ENCODE measurements around the gene NOS1.
A peak's percentile ranks its signal among the peaks of the same experiment; 100 is the strongest.
"Not testable (repeated sequence)": the region's sequence is repeated elsewhere in the genome, so short reads cannot be mapped to it uniquely, and the experiment has no call there.

NOS1 gene

GRCh38 chr12:117202556-117202955 is 158.9 kb downstream of the NOS1 start:
- DNase-seq = no peak

DNA sequence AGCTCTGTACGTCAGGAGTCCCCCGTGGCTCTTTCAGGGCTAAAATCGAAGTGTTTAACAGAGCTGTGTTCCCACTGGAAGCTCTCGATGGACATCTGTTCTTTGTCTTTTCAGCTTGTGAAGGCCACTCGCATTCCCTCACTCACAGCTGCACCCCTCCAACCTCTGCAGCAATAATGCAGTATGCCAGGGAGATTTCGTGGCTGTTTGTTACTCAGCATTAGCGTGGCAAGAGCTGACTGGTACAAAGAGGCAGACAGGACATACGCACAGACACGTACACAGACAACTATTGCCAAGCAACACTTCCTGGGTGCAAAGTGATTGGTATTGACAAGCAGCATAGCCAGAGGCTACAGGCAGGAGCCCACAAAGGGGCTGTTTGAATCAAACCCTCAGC is 159.4 kb downstream of the NOS1 start:
- DNase-seq = no peak

GRCh38 chr12:117199956-117200744 is 161.3 kb downstream of the NOS1 start:
- DNase-seq = not testable (repeated sequence)

- not testable (repeated sequence) for DNase-seq
Measured at GRCh38 chr12:117196334-117196733, 165.1 kb downstream of the NOS1 start.

GRCh38 chr12:117195027-117195426 is 166.4 kb downstream of the NOS1 start:
- not testable (repeated sequence) for DNase-seq

- DNase-seq = no peak
Measured at GRCh38 chr12:117193903-117194302, 167.5 kb downstream of the NOS1 start.

DNA sequence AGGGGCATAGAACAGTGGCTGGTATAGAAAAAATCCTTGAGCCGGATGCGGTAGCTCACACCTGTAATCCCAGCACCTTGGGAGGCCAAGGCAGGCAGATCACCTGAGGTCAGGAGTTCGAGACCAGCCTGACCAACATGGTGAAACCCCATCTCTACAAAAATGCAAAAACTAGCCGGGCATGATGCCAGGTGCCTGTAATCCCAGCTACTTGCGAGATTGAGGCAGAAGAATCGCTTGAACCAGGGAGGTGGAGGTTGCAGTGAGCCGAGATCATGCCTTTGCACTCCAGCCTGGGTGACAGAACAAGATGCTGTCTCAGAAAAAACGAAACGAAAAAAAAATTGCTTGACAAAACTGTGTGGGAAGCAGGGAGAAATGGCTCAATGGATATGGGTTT is 168.8 kb downstream of the NOS1 start:
- not testable (repeated sequence) for DNase-seq

- DNase-seq = no peak
Measured at GRCh38 chr12:117192057-117192456, 169.4 kb downstream of the NOS1 start.

GRCh38 chr12:117190210-117190781 is 171.1 kb downstream of the NOS1 start, which contains the start of gene FBXO21:
TSS of gene FBXO21 (minus strand) at chr12:117190470. CDS start at chr12:117190456, 14 bp downstream.
- DNase-seq = peak; percentile 84

DNA sequence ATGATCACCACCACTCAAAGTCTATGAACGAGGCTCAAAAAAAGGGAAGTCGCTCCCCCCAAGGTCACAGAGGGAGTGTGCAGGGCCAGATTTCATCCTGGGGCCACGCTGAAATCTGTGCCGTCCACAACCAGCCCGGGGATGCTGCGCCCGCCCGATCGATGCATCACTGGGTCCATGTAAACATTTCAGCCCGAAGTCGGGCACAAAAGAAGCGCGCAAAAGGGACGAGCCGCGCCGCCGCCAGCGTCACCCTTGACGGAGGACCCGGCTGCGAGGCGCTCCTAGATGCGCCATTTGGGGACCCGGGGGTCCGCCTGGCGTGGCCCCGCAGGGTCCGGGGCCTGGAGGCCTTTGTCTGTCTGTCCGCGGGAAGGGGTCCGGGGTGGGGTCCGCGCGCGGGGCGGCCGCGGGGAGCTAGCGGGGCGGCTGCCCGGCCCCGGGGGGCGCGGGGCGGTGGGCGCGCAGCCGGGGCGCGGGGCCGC is 171.7 kb downstream of the NOS1 start:
- peak; percentile 45 for DNase-seq

DNA sequence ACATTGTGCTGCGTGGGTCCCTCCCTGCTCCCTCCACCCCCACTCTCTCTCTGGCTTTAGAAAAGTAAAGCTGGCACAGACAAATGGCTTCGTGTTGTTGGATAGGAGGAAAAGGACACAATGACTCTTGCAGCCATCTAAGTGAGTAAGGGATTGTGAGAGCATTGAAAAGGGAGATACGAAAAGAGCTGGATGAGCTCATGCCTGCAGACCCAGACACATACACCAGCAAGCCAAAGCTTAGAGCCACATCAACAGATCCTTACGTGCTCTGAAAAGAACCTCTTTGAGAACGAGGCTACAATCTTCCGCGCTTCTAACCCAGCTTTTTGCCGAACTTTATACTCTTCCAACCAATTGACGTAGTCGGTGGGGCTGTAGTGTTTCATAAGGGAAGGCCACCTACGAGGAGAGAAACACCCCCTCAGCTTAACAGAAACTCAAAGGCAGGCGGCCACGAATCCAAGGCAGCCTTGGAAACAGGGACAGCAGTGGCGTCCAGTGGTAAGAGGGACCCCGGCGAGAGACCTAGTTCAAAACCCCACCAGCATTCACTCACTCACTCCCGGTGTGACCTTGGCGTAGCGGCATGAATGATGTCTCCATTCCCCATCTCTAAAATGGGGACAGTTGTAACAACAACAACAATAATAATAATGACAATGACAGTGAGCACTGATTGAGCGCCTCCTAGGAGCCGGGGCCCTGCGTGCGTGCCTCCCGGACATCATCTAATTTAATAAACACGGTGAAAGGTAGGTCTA is 172.3 kb downstream of the NOS1 start:
- DNase-seq = peak; percentile 36

DNA sequence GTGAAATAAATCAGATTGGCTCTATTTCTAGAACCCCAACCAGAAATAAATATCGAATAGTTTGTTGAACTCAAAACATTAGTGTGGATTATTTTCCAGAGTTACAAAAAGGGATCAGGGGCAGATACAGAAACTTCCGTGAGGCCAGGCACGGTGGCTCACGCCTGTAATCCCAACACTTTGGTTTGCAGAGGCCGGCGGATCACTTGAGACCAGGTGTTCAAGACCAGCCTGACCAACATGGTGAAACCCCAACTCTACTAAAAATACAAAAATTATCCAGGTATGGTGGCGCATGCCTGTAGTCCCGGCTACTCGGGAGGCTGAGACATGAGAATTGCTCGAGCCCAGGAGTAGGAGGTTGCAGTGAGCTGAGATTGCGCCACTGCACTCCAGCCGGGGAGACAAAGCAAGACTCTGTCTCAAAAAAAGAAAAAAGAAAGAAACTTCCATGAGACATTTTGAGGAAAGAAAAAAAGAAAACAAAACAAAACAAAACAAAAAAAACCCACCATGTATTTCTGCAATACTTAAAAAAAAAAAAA is 173.2 kb downstream of the NOS1 start:
- DNase-seq = no peak

- no peak for DNase-seq
Measured at GRCh38 chr12:117187421-117187820, 174.0 kb downstream of the NOS1 start.

GRCh38 chr12:117182866-117183265 is 178.6 kb downstream of the NOS1 start:
- DNase-seq = no peak

GRCh38 chr12:117181468-117181843 is 180.0 kb downstream of the NOS1 start:
- not testable (repeated sequence) for DNase-seq

DNA sequence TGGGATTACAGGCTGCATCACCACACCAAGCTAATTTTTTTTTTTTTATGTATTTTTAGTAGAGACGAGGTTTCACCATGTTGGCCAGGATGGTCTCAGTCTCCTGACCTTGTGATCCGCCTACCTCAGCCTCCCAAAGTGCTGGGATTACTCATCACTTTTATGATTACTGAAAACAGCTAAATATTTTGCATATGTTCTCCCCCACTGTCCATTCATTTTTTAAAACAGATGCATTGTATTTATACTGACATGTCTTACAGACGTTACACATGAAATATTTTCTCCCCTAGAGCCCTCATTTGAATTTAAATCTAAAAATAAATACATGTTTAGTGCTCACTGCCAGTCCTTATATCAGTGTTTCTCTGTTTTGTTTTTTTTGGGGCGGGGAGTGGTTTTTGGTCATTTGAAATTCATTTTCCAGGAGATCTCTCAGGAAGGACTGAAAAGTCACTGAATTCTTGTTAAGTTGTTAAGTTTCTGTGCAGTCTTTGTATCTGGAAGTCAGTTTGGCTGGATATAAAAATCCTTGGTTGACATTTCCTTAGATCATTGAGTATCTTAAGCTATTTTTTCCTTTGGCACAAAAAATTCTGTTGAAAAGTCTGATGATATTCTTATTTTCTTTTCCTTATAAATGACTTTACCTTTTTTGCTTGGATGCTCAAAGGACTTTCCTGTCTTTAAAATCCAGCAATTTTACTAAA is 180.5 kb downstream of the NOS1 start:
- DNase-seq = no peak

GRCh38 chr12:117178745-117179144 is 182.7 kb downstream of the NOS1 start:
- no peak for DNase-seq

DNA sequence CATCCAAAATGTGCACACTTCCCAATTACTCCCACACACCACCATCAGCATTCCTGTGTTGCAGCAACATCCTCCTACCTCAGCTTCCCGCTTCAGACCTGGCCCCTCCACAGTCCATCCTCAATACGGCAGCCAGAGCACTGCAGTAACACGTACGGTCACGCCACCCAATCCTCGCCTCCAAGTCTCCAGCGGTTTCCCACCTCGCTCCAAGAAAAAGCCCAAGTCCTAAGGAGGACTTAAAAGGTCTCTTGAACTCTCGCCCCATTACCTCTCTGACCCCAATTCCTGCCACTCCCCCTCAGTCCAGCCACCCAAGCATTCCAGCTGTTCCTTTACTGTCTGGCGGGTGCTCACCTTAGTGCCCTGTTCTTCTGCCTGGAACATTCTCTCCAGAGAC is 183.1 kb downstream of the NOS1 start:
- no peak for DNase-seq

GRCh38 chr12:117172168-117172567 is 189.3 kb downstream of the NOS1 start:
- no peak for DNase-seq

DNA sequence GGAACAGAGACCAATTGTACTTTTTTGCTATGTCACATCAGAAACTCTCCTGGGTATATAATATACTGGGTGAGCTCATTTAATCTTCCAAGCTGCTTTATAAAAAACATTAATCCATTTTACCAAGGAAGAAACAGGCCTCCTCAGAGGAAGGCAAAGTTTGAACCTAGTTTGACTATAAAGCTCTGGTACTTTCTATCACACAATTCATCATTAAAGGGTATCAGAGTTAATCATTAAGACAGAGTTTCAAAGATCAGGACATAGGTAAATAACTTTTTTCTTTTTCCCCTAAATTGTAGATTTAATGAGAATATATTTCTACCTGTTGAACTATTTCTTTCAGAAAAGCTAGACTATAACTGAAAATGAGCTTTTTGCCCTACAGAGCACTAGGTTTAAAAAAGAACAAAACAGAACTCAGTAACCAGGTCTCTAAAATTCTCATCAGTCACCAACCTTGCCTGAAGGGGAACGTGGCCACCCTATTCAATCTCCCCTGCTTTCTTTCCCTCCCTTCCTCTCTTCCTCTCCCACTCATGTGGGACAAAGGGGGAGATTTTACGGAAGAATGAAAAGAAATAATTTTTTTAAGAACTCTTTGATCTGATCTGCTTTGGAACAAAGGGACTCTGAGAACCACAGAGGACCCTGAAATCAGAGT is 189.8 kb downstream of the NOS1 start:
- DNase-seq = no peak

DNA sequence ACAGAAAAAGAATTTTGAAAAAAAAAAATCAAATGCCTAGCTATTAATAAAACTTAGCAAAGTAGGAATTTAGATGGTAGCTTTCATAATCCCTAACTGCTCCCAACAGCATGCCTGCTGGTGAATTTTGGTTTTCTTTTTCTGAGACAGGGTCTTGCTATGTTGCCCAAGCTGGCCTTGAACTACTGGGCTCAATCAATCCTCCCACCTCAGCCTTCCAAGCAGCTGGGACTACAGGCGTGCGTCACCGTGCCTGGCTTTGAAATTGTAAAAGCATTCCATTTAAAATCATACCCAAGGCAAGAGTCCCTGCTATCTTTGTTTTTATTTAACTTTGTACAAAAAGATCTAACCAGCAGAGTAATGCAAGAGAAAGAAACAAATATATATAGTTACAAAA is 191.9 kb downstream of the NOS1 start:
- no peak for DNase-seq

DNA sequence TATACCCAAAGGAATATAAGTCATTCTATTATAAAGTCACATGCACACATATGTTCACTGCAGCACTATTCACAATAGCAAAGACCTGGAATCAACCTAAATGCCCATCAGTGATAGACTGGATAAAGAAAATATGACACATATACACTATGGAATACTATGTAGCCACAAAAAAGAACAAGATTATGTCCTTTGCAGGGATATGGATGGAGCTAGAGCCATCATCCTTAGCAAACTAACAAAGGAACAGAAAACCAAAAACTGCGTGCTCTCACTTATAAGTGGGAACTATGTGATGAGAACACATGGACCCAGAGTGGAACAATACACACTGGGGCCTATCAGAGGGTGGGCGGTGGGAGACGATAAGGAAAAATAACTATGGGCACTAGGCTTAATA is 192.4 kb downstream of the NOS1 start:
- DNase-seq = no peak
